BE2C (cell line): ENCODE results near the gene PLS3.
"Not testable (repeated sequence)": the region's sequence is repeated elsewhere in the genome, so short reads cannot be mapped to it uniquely, and the experiment has no call there.

Source experiments
- DNase-seq: peaks from one replicate; pipeline ENCODE4 v3.0.0-alpha.2; 2020
- H3K27me3 ChIP-seq: fragments of 250-450 bp; sonication (Bioruptor Pico); 2 replicates; pipeline ENCODE4 v1.5.1; 2020; ENCODE audit warnings: mild to moderate bottlenecking
- H3K36me3 ChIP-seq: fragments of 250-450 bp; sonication (Bioruptor Pico); 2 replicates; pipeline ENCODE4 v1.5.1; 2020; ENCODE audit warnings: mild to moderate bottlenecking
- H3K4me1 ChIP-seq: fragments of 250-450 bp; sonication (Bioruptor Pico); 2 replicates; pipeline ENCODE4 v1.5.1; 2020
- H3K4me3 ChIP-seq: 2 replicates; pipeline ENCODE4 v1.5.1; 2011; ENCODE audit warnings: low read depth, low read length
- H3K9me3 ChIP-seq: fragments of 250-450 bp; sonication (Bioruptor Pico); 2 replicates; pipeline ENCODE4 v1.5.1; 2020
- CTCF ChIP-seq: IDR thresholded peaks from 2 replicates; pipeline ENCODE4 v1.5.1; 2012; ENCODE audit warnings: mild to moderate bottlenecking, low read depth, low read length

PLS3 gene

GRCh38 chrX:115624916-115625315 is 63.9 kb downstream of the PLS3 start:
- H3K27me3 ChIP-seq: no peaks in the 10 kb centered on the region
- H3K36me3 ChIP-seq: no peaks in the 10 kb centered on the region; the same call in 1 of the 2 replicates
- H3K4me3 ChIP-seq: no peak overlapping the region
- H3K9me3 ChIP-seq: no peaks in the 10 kb centered on the region
- DNase-seq: no peak
- no peak for TF ChIP-seq CTCF
- H3K4me1 ChIP-seq: no peaks in the 10 kb centered on the region

- no peak for DNase-seq
- Histone ChIP-seq H3K4me1 (no peaks in the 10 kb centered on the region), H3K27me3 (no peaks in the 10 kb centered on the region), H3K4me3 (no peak overlapping the region), H3K36me3 (no peaks in the 10 kb centered on the region; the same call in 1 of the 2 replicates), H3K9me3 (no peaks in the 10 kb centered on the region)
- TF ChIP-seq CTCF: no peak
Observed at GRCh38 chrX:115625572-115626301, 64.8 kb downstream of the PLS3 start.

GRCh38 chrX:115630204-115630603 is 69.2 kb downstream of the PLS3 start:
- no peaks in the 10 kb centered on the region for H3K4me1 ChIP-seq
- no peaks in the 10 kb centered on the region for H3K9me3 ChIP-seq
- H3K4me3 ChIP-seq: no peak overlapping the region
- DNase-seq: no peak
- no peaks in the 10 kb centered on the region for H3K27me3 ChIP-seq
- H3K36me3 ChIP-seq: no peaks in the 10 kb centered on the region
- TF ChIP-seq CTCF: no peak

GRCh38 chrX:115632455-115632854 is 71.5 kb downstream of the PLS3 start:
- H3K4me3 ChIP-seq: no peak overlapping the region
- no peak for DNase-seq
- no peaks in the 10 kb centered on the region; the same call in 1 of the 2 replicates for H3K36me3 ChIP-seq
- H3K27me3 ChIP-seq: no peaks in the 10 kb centered on the region
- no peaks in the 10 kb centered on the region for H3K9me3 ChIP-seq
- H3K4me1 ChIP-seq: no peaks in the 10 kb centered on the region
- TF ChIP-seq CTCF: no peak

GRCh38 chrX:115633397-115633796 is 72.4 kb downstream of the PLS3 start:
- not testable (repeated sequence) for H3K4me3 ChIP-seq, DNase-seq, H3K27me3 ChIP-seq, H3K4me1 ChIP-seq, H3K36me3 ChIP-seq, H3K9me3 ChIP-seq

GRCh38 chrX:115639334-115639880 is 78.4 kb downstream of the PLS3 start:
- no peaks in the 10 kb centered on the region for H3K4me1 ChIP-seq
- no peaks in the 10 kb centered on the region for H3K9me3 ChIP-seq
- TF ChIP-seq CTCF: no peak
- no peaks in the 10 kb centered on the region; the same call in 1 of the 2 replicates for H3K36me3 ChIP-seq
- no peak for DNase-seq
- H3K4me3 ChIP-seq: no peak overlapping the region
- H3K27me3 ChIP-seq: no peaks in the 10 kb centered on the region
